Muscle of arm (tissue), 12 donors: ENCODE results near the gene WHRN. TPM values are rescaled to one million over a fixed set of nuclear protein-coding genes. Genes with fewer than 3 reads are reported as not detected.
A peak's percentile ranks its signal among the peaks of the same experiment; 100 is the strongest.

Source experiments
- DNase-seq: peaks from one replicate; pipeline ENCODE4 v3.0.0-alpha.2; 2013
- polyA plus RNA-seq, 12 donors: library from polyadenylated mRNA; unstranded; fragments of 120-200 nt; gene quantifications; one replicate each; pipeline ENCODE4 v1.2.1, GENCODE V29; 2013; ENCODE audit not compliant: insufficient read length in 12 of 12

WHRN gene
- polyA plus RNA-seq, 12 donors = 1.8 to 9.9 (median 3.0) TPM; not detected in 1

DNA sequence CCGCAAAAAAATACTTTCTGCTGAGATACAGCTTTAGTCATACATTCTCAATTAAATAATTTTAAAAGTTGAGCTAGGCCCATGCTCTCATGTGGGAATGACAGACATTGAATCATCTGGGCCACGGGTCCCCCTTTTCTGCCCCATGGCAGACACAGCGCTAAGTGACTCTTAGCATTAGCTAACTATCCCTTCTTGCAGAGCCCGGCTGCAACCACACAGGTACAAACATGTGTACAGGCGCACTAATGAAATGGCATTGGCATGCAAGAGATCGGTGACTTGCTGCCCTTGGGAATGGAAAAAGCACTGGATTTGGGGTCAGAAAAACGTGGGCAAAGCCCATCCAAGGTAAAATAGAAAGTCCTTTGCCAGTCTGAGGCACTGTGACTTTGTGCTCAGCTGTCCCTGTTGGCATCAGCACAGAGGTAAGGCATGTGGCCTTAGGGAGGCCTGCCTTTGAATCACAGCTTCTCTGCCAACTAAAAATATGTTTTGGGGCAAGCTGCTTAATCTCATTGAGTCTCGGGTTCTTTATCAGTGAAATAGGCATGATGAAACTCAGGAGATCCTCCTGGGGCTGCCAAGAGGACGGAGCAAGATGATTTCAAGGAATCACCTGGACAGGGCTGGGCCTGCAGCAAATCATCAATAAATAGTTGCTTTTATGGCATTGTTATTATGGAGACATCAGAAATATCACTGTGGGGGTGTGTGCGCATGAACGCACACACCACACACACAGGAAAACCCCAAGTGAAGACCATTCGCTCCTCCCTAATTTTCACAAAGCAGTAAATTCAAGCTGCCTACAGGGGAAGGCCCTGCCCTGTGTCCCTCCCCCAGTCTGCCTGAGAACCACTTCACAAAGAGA is 54.2 kb downstream of the WHRN start:
- no peak for DNase-seq

DNA sequence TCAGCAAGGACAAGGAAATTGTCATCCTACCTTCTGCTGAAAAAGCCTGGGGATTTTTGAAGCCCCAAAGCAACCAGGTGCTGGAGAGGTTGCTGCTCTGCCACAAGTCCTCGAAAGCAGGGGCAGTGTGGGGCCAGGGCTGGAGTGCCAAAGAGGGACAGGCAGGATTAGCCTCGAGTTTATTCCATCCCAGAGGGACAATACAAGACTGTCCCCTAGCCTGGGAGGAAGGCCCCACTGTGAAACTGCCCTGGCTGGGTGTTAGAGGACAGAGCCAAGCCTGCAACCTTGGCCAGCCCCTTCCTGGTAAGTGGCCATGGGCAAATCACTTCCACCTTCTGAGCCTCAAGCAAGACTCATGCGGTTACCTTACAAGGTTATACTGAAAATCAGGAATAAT is 55.1 kb downstream of the WHRN start:
- no peak for DNase-seq

DNA sequence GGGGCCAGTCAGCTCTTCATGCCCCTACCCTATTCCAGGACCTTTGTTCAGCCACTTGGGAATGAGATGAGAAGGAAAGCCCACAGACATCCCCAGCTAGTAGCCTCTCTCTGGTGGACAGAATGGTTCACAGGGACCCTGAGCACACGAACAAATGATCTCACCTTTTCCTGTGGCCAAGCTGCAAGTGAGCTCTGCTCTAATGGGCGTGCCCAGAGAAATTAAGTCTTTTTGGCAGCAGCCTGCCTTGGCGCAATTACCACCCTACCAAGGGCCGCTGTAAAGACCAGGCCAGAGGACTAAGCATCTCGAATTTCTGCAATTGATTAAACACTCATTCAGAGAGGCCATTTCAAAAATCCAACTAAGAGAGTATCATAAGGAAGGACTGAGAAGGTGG is 56.0 kb downstream of the WHRN start:
- DNase-seq = no peak

DNA sequence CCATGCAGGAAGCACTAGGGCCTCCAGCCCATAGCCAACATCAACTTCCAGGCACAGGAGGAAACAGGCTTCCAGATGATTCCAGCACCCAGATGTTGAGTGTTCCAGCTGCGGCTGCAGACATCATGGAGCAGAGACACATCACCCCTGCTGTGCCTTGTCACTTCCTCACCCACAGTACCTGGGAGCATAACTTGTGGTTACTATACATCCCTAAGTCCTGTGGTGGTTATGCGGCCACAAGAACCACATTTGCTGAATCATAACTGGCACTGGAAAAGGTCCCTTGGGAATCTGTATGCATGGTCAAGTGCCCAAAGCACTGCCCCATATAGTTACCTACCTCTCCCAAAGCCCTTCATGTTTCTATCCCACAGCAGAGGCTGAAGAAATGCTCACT is 56.6 kb downstream of the WHRN start:
- DNase-seq = no peak

DNA sequence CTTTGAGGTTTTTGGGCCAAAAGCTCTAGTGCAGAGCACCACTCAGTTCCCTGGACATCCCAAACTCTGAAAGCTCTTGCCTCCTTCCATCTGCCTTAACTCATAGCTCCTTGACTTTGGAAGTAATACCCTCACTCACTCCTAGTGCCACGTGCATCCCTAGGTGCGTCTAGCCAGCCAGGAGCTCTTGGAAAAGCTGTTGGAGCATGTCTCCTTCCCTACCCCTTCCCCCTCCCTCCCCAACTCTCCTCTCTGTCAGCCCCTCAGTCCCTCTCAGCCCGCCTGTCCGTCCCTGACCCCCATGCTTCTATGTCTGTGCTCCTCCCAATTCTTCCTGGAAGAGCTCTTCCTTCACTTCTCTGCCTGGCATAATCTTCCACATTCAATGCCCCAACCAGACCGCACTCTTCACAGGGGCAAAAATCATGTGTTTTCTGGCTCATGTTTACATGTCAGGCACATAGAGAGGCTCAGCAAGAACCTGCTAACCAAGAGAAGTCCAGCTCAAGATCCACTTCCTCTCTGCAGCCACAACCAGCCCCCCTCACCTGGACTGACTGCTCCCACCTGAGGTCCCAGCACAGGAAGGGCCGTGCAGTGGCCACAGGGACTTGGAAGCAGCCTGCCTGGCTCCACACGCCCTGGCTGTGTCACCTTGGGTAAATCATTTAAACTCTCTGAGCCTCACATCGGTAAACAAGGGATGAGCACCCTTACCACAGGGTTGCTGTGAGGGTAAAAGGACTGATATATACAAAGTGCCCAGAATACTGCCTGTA is 58.4 kb downstream of the WHRN start:
- no peak for DNase-seq

DNA sequence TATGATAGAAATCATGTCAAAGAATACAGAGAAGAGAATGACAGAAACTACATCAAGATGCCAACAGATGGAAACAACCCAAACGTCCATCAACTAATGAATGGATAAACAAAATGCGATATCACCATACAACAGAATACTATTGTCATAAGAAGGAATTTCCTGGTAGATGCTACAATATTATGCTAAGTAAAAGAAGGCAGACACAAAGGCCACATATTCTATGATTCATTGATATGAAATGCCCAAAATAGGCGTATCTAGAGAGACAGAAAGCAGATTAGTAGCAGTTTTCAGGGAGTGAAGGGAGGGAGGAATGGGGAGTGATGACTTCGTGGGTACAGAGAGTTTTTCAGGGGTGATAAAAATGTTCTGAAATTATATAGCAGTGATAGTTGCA is 59.2 kb downstream of the WHRN start:
- DNase-seq = no peak

DNA sequence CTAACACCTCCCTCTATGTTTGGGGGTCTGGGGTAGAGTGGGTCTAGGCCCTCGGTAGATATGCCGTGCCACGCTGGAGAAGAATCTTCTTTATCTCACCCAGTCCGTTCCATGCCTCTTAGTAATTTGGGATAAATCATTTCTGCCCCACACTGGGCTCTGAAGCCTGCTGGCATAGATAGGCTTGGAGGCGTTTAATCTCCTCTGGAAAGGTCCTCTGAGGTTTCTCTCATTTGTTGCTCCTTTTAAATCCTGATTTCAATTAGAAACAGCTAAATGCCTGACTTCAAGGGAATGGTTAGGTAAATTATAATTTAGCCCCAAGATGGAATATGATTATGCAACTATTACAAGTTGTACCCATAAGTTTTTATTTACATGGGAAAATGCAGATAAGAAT is 59.7 kb downstream of the WHRN start:
- no peak for DNase-seq

DNA sequence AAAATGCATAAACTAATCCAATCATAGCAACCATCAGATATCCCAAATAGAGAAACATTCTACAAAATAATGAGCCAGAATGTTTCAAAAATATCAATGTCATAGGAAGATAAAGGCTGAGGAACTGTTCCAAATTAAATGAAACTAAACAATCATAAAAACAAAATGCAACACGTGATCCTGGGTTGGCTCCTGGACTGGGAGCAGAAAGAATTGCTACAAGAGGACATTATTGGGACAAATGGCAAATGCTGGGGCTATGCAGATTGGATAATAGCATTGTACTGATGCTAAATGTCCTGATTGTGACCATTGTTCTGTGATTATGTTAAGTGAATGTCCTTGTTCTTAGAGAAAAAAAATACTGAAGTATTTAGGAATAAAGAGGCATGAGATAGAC is 63.3 kb downstream of the WHRN start:
- no peak for DNase-seq

DNA sequence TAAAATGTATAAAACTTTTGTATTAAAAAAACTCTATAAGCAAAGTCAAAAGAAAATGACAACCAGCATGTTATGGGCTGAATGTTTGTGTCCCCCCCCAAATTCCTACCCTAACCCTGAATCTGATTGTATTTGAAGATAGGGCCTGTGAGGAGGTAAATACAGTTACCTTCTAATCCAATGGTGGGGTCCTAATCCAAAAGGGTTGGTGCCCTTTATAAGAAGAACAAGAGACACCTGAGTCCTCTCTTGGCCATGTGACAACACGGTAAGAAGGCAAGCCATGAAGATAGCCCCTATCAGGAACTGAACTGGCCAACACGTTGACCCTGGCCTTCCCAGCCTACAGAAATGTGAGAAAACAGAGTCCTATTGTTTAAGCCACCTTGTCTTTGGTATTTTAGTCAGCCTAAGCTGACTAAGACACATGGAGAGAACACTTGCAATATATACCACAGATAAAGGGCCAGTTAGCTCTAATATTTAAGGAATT is 67.8 kb downstream of the WHRN start:
- no peak for DNase-seq

GRCh38 chr9:114434878-114435311 is 70.4 kb downstream of the WHRN start:
- peak; percentile 33 for DNase-seq

GRCh38 chr9:114433720-114434255 is 71.5 kb downstream of the WHRN start:
- DNase-seq = no peak

GRCh38 chr9:114433086-114433485 is 72.2 kb downstream of the WHRN start:
- DNase-seq = no peak

GRCh38 chr9:114432323-114433067 is 72.8 kb downstream of the WHRN start:
- DNase-seq = no peak

- DNase-seq = no peak
These were observed 73.5 kb downstream of the WHRN start for GRCh38 chr9:114431770-114432169.

DNA sequence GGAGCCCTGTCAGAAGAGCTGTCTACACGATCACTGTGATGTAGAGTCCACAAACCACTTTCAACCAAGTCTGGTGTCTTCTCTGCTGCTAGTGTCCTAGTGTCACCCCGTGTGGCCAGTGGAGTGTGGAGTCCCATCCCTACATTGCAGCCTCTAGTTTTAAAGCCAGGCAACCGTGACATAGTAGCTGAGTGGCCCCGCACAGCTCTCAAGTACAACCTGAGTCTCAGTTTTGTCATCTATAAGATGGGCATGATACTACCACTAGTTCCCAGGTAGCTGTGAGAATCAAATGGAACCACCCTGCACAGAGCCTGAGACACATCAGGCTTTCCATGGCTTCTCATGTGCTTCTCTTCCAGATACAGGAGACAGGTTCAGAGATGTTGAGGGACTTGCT is 74.3 kb downstream of the WHRN start:
- DNase-seq = no peak

- DNase-seq = no peak
These were observed 74.8 kb downstream of the WHRN start for GRCh38 chr9:114430457-114430856.

GRCh38 chr9:114429488-114429887 is 75.8 kb downstream of the WHRN start:
- DNase-seq = no peak

DNA sequence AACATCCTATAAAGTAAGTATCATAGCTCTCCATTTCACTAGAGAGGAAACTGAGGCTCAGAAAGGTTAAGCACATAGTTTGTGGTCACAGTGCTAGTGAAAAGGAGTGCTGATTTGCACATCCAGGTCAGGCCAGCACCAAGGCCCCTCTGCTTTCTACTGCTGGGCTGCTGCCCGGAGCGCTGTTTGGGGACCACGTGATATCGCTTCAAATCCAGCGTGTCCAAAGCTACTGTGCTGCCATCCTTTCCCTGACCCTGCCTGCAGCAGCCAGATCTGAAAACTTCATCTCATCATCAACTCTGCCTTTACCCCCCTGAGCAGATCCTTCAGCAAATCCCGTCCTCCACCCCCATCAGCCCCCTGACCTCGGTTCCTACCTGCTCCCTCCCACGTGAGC is 76.8 kb downstream of the WHRN start:
- no peak for DNase-seq

DNA sequence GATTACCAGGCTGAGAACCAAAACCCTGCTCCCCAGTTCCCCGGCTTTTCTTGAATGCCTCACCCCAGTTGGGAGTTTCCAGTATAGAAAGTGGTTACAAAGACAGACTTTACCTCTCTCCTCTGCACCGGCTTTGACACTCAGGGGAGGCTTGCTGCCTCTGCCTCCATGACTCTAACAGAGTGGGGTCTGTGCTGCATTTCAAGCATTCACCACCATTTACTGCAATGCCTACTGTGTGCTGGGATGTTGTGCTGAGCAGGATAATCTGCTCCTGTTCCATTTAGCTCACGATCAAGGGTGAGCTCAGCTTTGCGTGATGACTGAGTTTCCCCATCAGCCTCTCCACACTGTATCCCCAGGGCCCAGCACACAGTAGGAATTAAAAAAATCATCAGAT is 77.6 kb downstream of the WHRN start:
- no peak for DNase-seq

- DNase-seq = no peak
These were observed 79.0 kb downstream of the WHRN start for GRCh38 chr9:114426046-114426948.

- DNase-seq = no peak
These were observed 80.1 kb downstream of the WHRN start for GRCh38 chr9:114425126-114425525.
